ENCODE results near the gene SMIM36.

GRCh38 chr17:55414983-55415382, 96.3 kb downstream of the SMIM36 start:
- TF ChIP-seq CTCF (IDR thresholded peaks at IDR 0.05; ENCODE audit: insufficient read depth, low read length, poor library complexity, severe bottlenecking) (no peak), EZH2phosphoT487 (conservative IDR thresholded peaks at IDR 0.05; ENCODE audit: low read length) (no peak)

Measured in SU-DHL-6 (cell line).